ENCODE data around the gene GRAMD1B.

DNA sequence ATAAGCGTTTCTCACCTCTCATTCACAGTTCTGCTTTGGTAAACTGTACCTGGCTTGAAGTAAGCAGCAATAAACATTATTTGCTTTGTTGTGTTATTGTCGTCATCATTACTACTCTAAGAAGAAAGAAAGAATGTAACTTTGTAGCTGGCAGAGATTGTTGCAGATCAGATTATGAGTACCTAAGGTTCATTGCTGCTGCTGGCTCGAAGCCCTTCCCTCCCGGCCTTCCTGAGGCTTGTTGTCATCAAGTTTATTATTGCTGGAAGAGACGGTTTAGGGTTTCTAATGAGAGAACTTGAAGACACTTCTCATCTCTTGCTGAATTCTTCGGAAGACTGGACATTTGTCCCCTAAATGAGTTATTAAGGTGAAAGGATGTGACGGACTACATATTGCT lies 101.3 kb downstream of the GRAMD1B start:
- TF ChIP-seq CTCF (IDR thresholded peaks at IDR 0.05; ENCODE audit: low read depth, low read length, poor library complexity, severe bottlenecking) (no peak), EZH2phosphoT487 (IDR thresholded peaks at IDR 0.05; ENCODE audit: borderline replicate concordance, low read length) (no peak)

Measured in DOHH2 (cell line).